Neural cell (in vitro differentiated cells): ENCODE results near the gene NEUROD4. TPM values are rescaled to one million over a fixed set of nuclear protein-coding genes. Genes with fewer than 3 reads are reported as not detected.

Experiments used
- H2AFZ ChIP-seq: fragments of 200-600, 300-800 bp; sonication (generic), shearing (Covaris generic); 2 replicates; pipeline ENCODE4 v1.6.0; 2014; ENCODE audit warnings: low read depth, mild to moderate bottlenecking, antibody characterized with exemption, low read length, moderate library complexity
- H3F3A ChIP-seq: fragments of 200-600 bp; shearing (Covaris generic); 2 replicates; pipeline ENCODE4 v1.6.1; 2016; ENCODE audit warnings: mild to moderate bottlenecking, moderate library complexity, mixed read lengths, antibody characterized with exemption, low read length; ENCODE audit not compliant: insufficient read depth, poor library complexity, severe bottlenecking
- H3K27ac ChIP-seq: fragments of 200-600, 300-800 bp; sonication (generic), shearing (Covaris generic); 2 replicates; pipeline ENCODE4 v1.5.1; 2014; ENCODE audit warnings: mild to moderate bottlenecking, low read length, moderate library complexity
- H3K27me3 ChIP-seq: fragments of 300-800, 200-600 bp; sonication (generic), shearing (Covaris generic); 2 replicates; pipeline ENCODE4 v1.6.0; 2014; ENCODE audit warnings: mild to moderate bottlenecking, low read depth, low read length, moderate library complexity; ENCODE audit not compliant: insufficient read depth
- H3K36me3 ChIP-seq: fragments of 300-800, 200-600 bp; sonication (generic), shearing (Covaris generic); 2 replicates; pipeline ENCODE4 v1.5.1; 2014; ENCODE audit warnings: mild to moderate bottlenecking, antibody characterized with exemption, low read length, moderate library complexity; ENCODE audit not compliant: insufficient read depth
- H3K4me2 ChIP-seq: fragments of 300-800, 200-600 bp; sonication (generic), shearing (Covaris generic); 2 replicates; pipeline ENCODE4 v1.6.0; 2014; ENCODE audit warnings: mild to moderate bottlenecking, low read length
- H3K4me3 ChIP-seq: fragments of 300-800, 200-600 bp; sonication (generic), shearing (Covaris generic); 2 replicates; pipeline ENCODE4 v1.5.1; 2014; ENCODE audit warnings: mild to moderate bottlenecking, low read length, moderate library complexity
- H3K79me2 ChIP-seq: fragments of 200-600 bp; shearing (Covaris generic); replicated peaks from 2 replicates; pipeline ENCODE4 v1.6.0; 2014; ENCODE audit warnings: mild to moderate bottlenecking, low read length, moderate library complexity; ENCODE audit not compliant: insufficient read depth
- H3K9ac ChIP-seq: fragments of 300-800, 200-600 bp; sonication (generic), shearing (Covaris generic); 2 replicates; pipeline ENCODE4 v1.6.1; 2016; ENCODE audit warnings: mild to moderate bottlenecking, low read length, mixed read lengths
- H3K9me2 ChIP-seq: fragments of 200-600 bp; shearing (Covaris generic); 2 replicates; pipeline ENCODE4 v1.6.1; 2016; ENCODE audit warnings: mild to moderate bottlenecking, low read length, mixed read lengths; ENCODE audit not compliant: insufficient read depth
- H3K9me3 ChIP-seq: fragments of 200-600, 300-800 bp; sonication (generic), shearing (Covaris generic); 2 replicates; pipeline ENCODE4 v1.6.1; 2016; ENCODE audit warnings: mild to moderate bottlenecking, mixed run types, low read length, moderate library complexity, mixed read lengths
- H4K20me1 ChIP-seq: fragments of 200-600 bp; shearing (Covaris generic); 2 replicates; pipeline ENCODE4 v1.6.1; 2016; ENCODE audit warnings: mild to moderate bottlenecking, mixed run types; ENCODE audit not compliant: insufficient read depth
- EP300 ChIP-seq: fragments of 450-650 bp; conservative IDR thresholded peaks from 2 replicates; pipeline ENCODE4 v1.6.1; 2014; ENCODE audit warnings: antibody characterized with exemption, mild to moderate bottlenecking, moderate library complexity; ENCODE audit not compliant: poor library complexity, severe bottlenecking
- EZH2 ChIP-seq: fragments of 200-600, 300-800 bp; shearing (Covaris generic), sonication (generic); IDR thresholded peaks from 2 replicates; pipeline ENCODE4 v1.6.1; 2014; ENCODE audit warnings: antibody characterized with exemption, low read length, borderline replicate concordance, mild to moderate bottlenecking; ENCODE audit not compliant: insufficient read depth, poor library complexity, severe bottlenecking
- MXI1 ChIP-seq: fragments of 450-650 bp; conservative IDR thresholded peaks from 2 replicates; pipeline ENCODE4 v1.6.1; 2014; ENCODE audit warnings: antibody characterized with exemption, mild to moderate bottlenecking; ENCODE audit not compliant: poor library complexity, severe bottlenecking
- POLR2AphosphoS5 ChIP-seq: IDR thresholded peaks from 2 replicates; pipeline ENCODE4 v1.6.1; 2012
- SMC3 ChIP-seq: fragments of 450-650 bp; conservative IDR thresholded peaks from 2 replicates; pipeline ENCODE4 v1.6.1; 2014; ENCODE audit warnings: antibody characterized with exemption, mild to moderate bottlenecking, moderate library complexity; ENCODE audit not compliant: poor library complexity
- polyA plus RNA-seq: library from polyadenylated mRNA; depleted of rRNA; stranded (reverse); fragments of >200 nt; gene quantifications from 2 replicates; pipeline ENCODE4 v1.2.3, GENCODE V29; 2014
- TF ChIP-seq, protein P1 (sequence below): fragments of 450-650 bp; IDR thresholded peaks from 2 replicates; pipeline ENCODE4 v1.5.1; 2014; ENCODE audit warnings: antibody characterized with exemption, mild to moderate bottlenecking, moderate library complexity; ENCODE audit not compliant: poor library complexity, severe bottlenecking
- TF ChIP-seq, protein P2 (sequence below): IDR thresholded peaks from 2 replicates; pipeline ENCODE4 v1.6.1; 2012; ENCODE audit warnings: borderline replicate concordance

Gene NEUROD4
- polyA plus RNA-seq, 1 donor from 2014 or later, result not detected

DNA sequence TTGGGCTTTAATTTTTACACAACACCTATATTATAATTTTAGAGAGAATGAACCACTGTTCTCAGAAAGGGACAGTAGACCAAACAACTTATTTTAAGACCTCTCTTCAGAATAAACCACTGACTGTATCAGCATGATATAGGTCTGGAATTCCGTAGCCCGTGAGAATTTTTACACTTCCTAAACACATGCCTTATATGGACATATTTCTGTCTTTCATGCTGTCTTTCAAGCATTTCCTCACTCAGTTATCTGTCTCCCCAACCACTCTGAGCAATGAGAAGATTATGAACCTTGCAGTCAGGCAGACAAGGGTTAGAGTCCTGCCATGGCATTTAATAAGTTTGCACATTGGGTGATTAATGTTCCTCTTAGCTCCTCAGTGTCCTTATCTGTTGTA is 17.4 kb upstream of the NEUROD4 start:
- Histone ChIP-seq H3K4me3 (no peak overlapping the region), H3K27ac (no peak overlapping the region), H3K9me2 (no peaks in the 10 kb centered on the region), H3F3A (no peaks in the 10 kb centered on the region), H3K36me3 (no peaks in the 10 kb centered on the region), H3K9me3 (no peaks in the 10 kb centered on the region), H4K20me1 (no peaks in the 10 kb centered on the region), H2AFZ (no peak overlapping the region), H3K9ac (no peak overlapping the region), H3K79me2 (no peaks in the 10 kb centered on the region), H3K4me2 (no peak overlapping the region), H3K27me3 (no peaks in the 10 kb centered on the region)
- TF ChIP-seq MXI1, result no peak
- TF ChIP-seq, protein P1, sequence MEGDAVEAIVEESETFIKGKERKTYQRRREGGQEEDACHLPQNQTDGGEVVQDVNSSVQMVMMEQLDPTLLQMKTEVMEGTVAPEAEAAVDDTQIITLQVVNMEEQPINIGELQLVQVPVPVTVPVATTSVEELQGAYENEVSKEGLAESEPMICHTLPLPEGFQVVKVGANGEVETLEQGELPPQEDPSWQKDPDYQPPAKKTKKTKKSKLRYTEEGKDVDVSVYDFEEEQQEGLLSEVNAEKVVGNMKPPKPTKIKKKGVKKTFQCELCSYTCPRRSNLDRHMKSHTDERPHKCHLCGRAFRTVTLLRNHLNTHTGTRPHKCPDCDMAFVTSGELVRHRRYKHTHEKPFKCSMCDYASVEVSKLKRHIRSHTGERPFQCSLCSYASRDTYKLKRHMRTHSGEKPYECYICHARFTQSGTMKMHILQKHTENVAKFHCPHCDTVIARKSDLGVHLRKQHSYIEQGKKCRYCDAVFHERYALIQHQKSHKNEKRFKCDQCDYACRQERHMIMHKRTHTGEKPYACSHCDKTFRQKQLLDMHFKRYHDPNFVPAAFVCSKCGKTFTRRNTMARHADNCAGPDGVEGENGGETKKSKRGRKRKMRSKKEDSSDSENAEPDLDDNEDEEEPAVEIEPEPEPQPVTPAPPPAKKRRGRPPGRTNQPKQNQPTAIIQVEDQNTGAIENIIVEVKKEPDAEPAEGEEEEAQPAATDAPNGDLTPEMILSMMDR, result no peak
- TF ChIP-seq POLR2AphosphoS5, result no peak
- no peak for TF ChIP-seq EZH2
- TF ChIP-seq SMC3, result no peak
- TF ChIP-seq EP300, result no peak
- TF ChIP-seq, protein P2, sequence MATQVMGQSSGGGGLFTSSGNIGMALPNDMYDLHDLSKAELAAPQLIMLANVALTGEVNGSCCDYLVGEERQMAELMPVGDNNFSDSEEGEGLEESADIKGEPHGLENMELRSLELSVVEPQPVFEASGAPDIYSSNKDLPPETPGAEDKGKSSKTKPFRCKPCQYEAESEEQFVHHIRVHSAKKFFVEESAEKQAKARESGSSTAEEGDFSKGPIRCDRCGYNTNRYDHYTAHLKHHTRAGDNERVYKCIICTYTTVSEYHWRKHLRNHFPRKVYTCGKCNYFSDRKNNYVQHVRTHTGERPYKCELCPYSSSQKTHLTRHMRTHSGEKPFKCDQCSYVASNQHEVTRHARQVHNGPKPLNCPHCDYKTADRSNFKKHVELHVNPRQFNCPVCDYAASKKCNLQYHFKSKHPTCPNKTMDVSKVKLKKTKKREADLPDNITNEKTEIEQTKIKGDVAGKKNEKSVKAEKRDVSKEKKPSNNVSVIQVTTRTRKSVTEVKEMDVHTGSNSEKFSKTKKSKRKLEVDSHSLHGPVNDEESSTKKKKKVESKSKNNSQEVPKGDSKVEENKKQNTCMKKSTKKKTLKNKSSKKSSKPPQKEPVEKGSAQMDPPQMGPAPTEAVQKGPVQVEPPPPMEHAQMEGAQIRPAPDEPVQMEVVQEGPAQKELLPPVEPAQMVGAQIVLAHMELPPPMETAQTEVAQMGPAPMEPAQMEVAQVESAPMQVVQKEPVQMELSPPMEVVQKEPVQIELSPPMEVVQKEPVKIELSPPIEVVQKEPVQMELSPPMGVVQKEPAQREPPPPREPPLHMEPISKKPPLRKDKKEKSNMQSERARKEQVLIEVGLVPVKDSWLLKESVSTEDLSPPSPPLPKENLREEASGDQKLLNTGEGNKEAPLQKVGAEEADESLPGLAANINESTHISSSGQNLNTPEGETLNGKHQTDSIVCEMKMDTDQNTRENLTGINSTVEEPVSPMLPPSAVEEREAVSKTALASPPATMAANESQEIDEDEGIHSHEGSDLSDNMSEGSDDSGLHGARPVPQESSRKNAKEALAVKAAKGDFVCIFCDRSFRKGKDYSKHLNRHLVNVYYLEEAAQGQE, result no peak

DNA sequence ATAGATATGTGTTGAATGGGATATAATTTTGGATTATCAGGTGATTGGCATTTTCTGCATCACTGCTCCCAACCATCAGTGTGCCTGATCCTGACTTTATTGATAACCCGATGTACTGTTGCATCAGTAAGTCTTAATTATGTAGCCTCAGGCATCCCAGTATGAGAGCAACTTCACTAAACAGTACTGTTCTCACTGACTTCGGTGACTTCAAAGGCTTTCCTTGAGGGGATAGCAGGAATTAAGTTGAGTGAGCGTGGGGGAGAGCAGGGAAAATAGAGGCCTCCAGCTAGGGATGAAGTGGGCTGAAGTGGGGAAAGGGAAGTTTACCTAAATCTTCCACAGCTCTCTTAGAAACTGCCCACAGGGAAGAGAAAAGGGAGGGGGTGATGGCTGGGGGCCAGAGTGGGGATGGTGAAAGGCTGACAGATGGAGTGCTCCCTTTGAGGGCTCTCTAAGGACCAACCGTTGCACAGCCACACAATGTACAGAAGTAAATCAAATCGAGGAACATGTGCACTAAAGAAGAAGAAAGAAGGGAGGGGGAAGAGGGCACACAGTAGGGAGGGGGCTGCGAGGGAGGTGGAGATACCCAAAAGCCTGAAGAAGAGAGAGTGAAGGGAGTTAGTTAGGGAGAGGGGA is 10.7 kb upstream of the NEUROD4 start:
- TF ChIP-seq, protein P2, result no peak
- TF ChIP-seq EP300 (no peak), EZH2 (no peak)
- Histone ChIP-seq H3K4me3 (no peak overlapping the region), H3K27ac (no peak overlapping the region), H3K9ac (no peak overlapping the region), H3K79me2 (no peaks in the 10 kb centered on the region), H3K36me3 (no peaks in the 10 kb centered on the region), H3K4me2 (no peak overlapping the region), H3K9me2 (no peaks in the 10 kb centered on the region), H3F3A (no peaks in the 10 kb centered on the region), H2AFZ (no peak overlapping the region), H4K20me1 (no peaks in the 10 kb centered on the region), H3K9me3 (no peaks in the 10 kb centered on the region), H3K27me3 (no peaks in the 10 kb centered on the region)
